ENCODE data around the gene TMEM63C.

Gene TMEM63C

DNA sequence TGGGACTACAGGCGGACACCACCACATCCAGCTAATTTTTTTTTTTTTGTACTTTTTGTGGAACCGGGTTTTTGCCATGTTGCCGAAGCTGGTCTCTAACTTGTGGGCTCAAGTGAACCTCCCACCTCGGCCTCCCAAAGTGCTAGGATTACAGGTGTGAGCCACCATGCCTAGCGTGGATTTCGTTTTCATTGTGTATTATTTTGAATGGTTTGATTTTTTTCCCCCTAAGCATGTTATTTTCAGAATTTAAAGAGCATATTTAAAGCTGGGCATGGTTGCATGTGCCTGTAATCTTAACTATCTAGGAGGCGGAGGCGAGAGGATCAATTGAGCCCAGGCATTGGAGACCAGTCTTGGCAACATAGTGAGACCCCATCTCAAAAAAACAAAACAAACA is 13.1 kb downstream of the TMEM63C start:
- no peak overlapping the region for H3K9ac ChIP-seq (ENCODE audit: low read length)
- H2AFZ ChIP-seq (ENCODE audit: low read length) = no peak overlapping the region
- no peak overlapping the region for H3K4me2 ChIP-seq (ENCODE audit: low read depth, low read length)
- H3K27me3 ChIP-seq (replicated peaks; ENCODE audit: insufficient read depth, low read length) = no peaks in the 10 kb centered on the region
- TF ChIP-seq EZH2phosphoT487 (IDR thresholded peaks at IDR 0.05; ENCODE audit: low read length) (no peak), CTCF (IDR thresholded peaks at IDR 0.05; ENCODE audit: low read length) (no peak), EZH2 (optimal IDR thresholded peaks at IDR 0.05; ENCODE audit: low read depth, low read length) (no peak)
- no peak overlapping the region for H3K4me3 ChIP-seq (ENCODE audit: low read length)
- no peaks in the 10 kb centered on the region for H3K4me1 ChIP-seq (ENCODE audit: low read length)
- no peaks in the 10 kb centered on the region for H3K79me2 ChIP-seq (ENCODE audit: low read length)
- no peak for DNase-seq
- H3F3A ChIP-seq (ENCODE audit: insufficient read depth, low read length) = no peaks in the 10 kb centered on the region
- H3K9me3 ChIP-seq (replicated peaks; ENCODE audit: insufficient read depth, low read length) = no peaks in the 10 kb centered on the region
- no peak overlapping the region for H3K27ac ChIP-seq (ENCODE audit: low read length)
- no peaks in the 10 kb centered on the region for H4K20me1 ChIP-seq (ENCODE audit: insufficient read depth, low read length)
- H3K9me2 ChIP-seq (replicated peaks; ENCODE audit: insufficient read depth, low read length) = no peaks in the 10 kb centered on the region
- no peaks in the 10 kb centered on the region for H3K36me3 ChIP-seq (replicated peaks; ENCODE audit: insufficient read depth, low read length)

DNA sequence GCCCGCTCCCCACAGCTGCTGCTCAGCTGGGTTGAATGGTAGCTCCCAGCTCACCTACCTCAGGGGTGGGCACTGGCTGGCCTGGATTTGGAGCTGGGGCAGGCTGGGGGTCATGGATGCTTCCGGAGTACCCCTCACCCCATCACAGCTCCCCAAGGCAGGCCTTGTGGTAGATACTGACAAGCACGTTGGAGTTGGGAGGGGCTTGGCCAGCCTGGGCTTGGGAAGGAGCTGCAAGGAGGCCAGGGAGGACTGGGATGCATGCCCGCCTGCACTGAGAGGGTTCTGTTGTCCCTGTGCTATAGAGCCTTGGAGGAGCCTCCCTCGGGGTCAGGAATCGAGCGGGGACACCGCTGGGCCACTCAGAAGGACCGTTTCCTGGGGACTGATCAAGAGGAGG is 14.2 kb downstream of the TMEM63C start:
- no peak overlapping the region for H3K4me3 ChIP-seq (ENCODE audit: low read length)
- H3K4me2 ChIP-seq (ENCODE audit: low read depth, low read length) = no peak overlapping the region
- no peaks in the 10 kb centered on the region for H3K4me1 ChIP-seq (ENCODE audit: low read length)
- H4K20me1 ChIP-seq (ENCODE audit: insufficient read depth, low read length) = no peaks in the 10 kb centered on the region
- no peak overlapping the region for H3K27ac ChIP-seq (ENCODE audit: low read length)
- no peak for TF ChIP-seq EZH2 (optimal IDR thresholded peaks at IDR 0.05; ENCODE audit: low read depth, low read length)
- TF ChIP-seq EZH2phosphoT487 (IDR thresholded peaks at IDR 0.05; ENCODE audit: low read length) = no peak
- TF ChIP-seq CTCF (IDR thresholded peaks at IDR 0.05; ENCODE audit: low read length) = no peak
- no peaks in the 10 kb centered on the region for H3K9me3 ChIP-seq (replicated peaks; ENCODE audit: insufficient read depth, low read length)
- H3K79me2 ChIP-seq (ENCODE audit: low read length) = no peaks in the 10 kb centered on the region
- H2AFZ ChIP-seq (ENCODE audit: low read length) = no peak overlapping the region
- no peak overlapping the region for H3K9ac ChIP-seq (ENCODE audit: low read length)
- H3K36me3 ChIP-seq (replicated peaks; ENCODE audit: insufficient read depth, low read length) = no peaks in the 10 kb centered on the region
- no peaks in the 10 kb centered on the region for H3K9me2 ChIP-seq (replicated peaks; ENCODE audit: insufficient read depth, low read length)
- H3F3A ChIP-seq (ENCODE audit: insufficient read depth, low read length) = no peaks in the 10 kb centered on the region
- H3K27me3 ChIP-seq (replicated peaks; ENCODE audit: insufficient read depth, low read length) = no peaks in the 10 kb centered on the region
- DNase-seq = no peak

- H3K27me3 ChIP-seq (replicated peaks; ENCODE audit: insufficient read depth, low read length) = no peaks in the 10 kb centered on the region
Observed at GRCh38 chr14:77197988-77198387, 16.4 kb downstream of the TMEM63C start.

More at GRCh38 chr14:77197988-77198387, 16.4 kb downstream of the TMEM63C start:
- Histone ChIP-seq H3K9me3 (replicated peaks; ENCODE audit: insufficient read depth, low read length) (no peaks in the 10 kb centered on the region), H3K9ac (ENCODE audit: low read length) (no peak overlapping the region), H3K9me2 (replicated peaks; ENCODE audit: insufficient read depth, low read length) (no peaks in the 10 kb centered on the region), H3F3A (ENCODE audit: insufficient read depth, low read length) (no peaks in the 10 kb centered on the region), H3K79me2 (ENCODE audit: low read length) (no peaks in the 10 kb centered on the region), H4K20me1 (ENCODE audit: insufficient read depth, low read length) (no peaks in the 10 kb centered on the region), H2AFZ (ENCODE audit: low read length) (no peak overlapping the region), H3K4me3 (ENCODE audit: low read length) (no peak overlapping the region), H3K4me2 (ENCODE audit: low read depth, low read length) (no peak overlapping the region), H3K27ac (ENCODE audit: low read length) (no peak overlapping the region), H3K4me1 (ENCODE audit: low read length) (no peaks in the 10 kb centered on the region), H3K36me3 (replicated peaks; ENCODE audit: insufficient read depth, low read length) (no peaks in the 10 kb centered on the region)
- no peak for DNase-seq
- no peak for TF ChIP-seq EZH2phosphoT487 (IDR thresholded peaks at IDR 0.05; ENCODE audit: low read length)
- TF ChIP-seq EZH2 (optimal IDR thresholded peaks at IDR 0.05; ENCODE audit: low read depth, low read length) = no peak
- TF ChIP-seq CTCF (IDR thresholded peaks at IDR 0.05; ENCODE audit: low read length) = no peak

All from MM.1S (cell line).